NCI-H187 (cell line): Measurements from ENCODE around the gene SFXN5.
"Not testable (repeated sequence)": the region's sequence is repeated elsewhere in the genome, so short reads cannot be mapped to it uniquely, and the experiment has no call there.

ENCODE experiments used
- DNase-seq, 2 experiments: peaks; one replicate each; lab custom pipeline; 2025; lab: John Stamatoyannopoulos, UW

SFXN5 gene

GRCh38 chr2:72921088-72921851 is 150.2 kb downstream of the SFXN5 start:
- DNase-seq, result no peak

- no peak for DNase-seq
These were observed 151.0 kb downstream of the SFXN5 start for GRCh38 chr2:72920318-72921087.

GRCh38 chr2:72919414-72920317 is 151.8 kb downstream of the SFXN5 start:
- DNase-seq, result no peak

DNA sequence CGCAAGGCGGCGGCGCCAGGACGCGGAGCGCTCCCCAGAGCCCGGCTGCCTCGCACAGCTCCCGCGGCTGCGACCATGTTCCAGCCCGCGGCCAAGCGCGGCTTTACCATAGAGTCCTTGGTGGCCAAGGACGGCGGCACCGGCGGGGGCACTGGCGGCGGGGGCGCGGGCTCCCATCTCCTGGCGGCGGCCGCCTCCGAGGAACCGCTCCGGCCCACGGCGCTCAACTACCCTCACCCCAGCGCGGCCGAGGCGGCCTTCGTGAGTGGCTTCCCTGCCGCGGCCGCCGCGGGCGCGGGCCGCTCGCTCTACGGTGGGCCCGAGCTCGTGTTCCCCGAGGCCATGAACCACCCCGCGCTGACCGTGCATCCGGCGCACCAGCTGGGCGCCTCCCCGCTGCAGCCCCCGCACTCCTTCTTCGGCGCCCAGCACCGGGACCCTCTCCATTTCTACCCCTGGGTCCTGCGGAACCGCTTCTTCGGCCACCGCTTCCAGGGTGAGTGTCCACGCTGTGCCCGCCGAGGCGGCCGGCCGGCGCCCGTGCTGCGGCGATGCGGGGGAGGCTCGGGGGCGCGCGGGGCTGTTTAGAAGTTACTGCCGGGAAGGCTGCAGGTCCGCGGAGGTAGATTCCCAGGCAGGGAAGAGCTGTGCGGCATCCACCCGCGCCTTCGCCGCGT is 153.5 kb downstream of the SFXN5 start:
- DNase-seq, result no peak

GRCh38 chr2:72917138-72917876 is 154.2 kb downstream of the SFXN5 start, which contains the start of gene EMX1:
Gene EMX1 (plus strand): TSS chr2:72917519. CDS start chr2:72917853, 334 bp downstream.
- DNase-seq, result peak; percentile 29 to 71

DNA sequence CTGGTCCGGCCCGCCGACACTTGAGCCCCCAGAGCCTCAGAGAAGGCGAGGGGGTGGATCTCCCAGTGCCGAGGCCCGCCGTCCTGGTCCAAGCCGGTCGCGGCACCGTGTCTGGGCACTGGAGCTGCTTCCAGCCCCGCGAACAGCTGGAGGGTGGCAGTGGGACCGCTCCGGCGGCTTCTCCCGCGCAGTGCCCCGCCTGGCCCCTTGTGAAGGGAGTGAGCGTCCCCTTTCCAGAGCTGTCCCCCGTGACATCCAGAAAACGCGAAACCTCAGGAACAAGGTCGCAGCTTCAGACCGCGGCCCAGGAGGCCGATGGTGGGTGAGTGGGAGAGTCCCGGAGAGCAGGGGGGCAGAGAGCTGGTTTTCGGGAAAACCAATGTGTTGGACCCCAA is 154.8 kb downstream of the SFXN5 start:
- DNase-seq, result no peak

DNA sequence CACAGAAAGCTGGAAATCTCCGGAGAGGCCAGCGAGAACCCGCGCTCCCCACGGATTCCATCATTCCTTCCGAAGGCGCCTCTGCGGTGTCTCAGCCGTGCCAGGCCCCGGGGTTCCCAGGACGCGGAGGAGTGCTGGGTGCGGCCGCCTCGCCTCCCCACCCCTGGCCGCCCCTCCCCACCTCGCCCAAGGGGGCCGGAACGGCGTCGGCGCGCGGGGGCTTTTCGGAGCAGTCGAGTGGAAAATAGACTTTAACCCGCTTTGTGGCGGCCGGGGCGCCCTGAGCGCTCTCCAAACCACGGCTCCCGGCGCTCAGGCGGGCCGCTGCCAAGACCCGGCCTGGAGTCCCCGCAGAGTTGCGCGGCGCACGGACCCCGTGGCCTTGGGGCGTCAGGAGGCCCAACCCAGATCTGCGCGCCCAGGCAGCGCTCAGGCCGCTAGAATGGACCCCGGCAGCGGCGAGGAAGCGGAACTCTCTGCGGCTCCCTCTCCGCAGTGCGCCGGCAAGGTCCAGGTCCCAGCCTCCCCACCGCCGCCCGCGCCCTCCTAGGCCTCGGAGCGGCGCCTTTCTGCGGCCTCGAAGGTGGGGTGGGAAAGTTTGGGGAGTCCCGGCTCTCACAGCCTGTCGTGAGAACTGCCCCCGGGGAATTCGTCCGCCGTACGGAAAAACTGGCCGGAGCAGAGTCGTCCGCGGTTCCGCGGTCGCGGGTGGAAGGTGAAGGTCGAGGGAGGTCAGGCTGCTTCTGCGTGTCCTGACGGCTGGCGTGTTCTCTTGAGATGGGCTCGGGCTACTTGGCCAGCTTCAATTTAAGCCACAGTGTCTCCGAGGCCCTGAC is 155.4 kb downstream of the SFXN5 start:
- peak; percentile 11 to 27 for DNase-seq

GRCh38 chr2:72915320-72915906 is 156.1 kb downstream of the SFXN5 start:
- no peak for DNase-seq

- DNase-seq, result no peak
These were observed 156.8 kb downstream of the SFXN5 start for GRCh38 chr2:72914589-72915319.

DNA sequence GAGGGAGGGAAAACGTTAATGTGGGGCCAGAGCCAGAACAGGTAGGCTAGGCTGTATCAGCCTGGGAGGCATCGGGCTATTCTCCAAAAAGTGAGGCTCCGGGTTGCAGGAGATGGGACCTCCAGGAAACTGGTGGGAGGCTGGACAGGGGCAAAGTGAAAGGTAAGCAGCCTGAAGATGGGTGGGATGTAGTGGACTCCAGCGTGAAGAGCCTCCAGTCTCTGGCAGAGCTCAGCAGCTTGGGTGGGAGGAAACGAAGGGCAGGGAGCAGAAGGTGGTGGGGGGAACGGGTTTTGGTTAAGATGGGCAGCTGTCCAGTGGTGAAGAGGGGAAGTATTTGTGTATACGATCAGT is 157.3 kb downstream of the SFXN5 start:
- no peak for DNase-seq

DNA sequence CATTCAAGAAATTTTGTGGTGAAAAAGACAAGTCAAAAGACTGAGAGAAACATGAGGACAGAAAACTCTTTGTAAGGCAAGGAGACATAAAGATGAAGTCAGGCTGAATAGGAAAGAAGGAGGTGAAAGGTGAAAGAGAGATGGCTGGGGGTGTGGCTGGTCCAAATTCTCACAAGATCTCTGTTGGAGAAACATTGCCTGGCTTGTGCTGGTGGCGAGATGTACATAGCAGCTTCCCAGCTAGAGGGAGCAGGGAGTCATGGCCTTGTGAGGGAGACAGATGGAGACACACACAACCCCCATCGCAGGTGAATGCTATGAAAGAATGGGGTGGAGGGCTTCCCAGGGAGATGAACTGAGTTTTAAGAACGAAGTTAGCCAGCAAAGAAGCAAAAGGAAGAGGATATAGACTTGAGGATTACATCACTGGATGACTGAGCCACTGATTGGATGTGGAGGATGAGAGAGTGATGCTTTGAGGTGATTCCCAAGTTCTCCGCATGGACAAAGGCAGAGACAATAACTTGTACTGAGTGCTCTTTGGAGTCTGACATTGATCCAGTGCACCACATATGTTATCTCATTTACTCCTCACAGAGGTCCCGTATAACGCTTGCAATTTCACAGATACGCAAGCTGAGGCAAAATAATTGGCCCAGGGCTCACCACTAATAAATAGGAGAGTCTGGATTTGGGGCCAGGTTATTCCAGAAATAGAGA is 157.9 kb downstream of the SFXN5 start:
- no peak for DNase-seq

DNA sequence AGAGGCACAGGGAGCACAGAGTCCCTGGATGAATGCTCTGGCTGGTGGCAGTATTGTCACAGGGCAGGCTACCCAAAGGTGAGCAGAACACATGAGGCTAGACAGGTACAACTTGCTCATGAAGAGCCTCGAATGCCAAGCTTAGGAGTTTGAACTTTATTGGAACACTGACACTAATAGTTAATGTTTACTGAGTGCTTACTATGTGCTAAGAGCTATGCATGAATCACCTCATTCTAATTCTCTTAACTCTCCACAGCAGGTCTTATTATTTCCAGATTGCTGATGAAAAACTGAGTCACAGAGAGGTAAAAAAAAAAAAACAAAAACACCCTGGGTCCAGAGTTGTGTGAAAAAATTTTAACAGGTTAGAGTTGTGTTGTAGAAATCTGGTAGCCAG is 160.3 kb downstream of the SFXN5 start:
- no peak for DNase-seq

DNA sequence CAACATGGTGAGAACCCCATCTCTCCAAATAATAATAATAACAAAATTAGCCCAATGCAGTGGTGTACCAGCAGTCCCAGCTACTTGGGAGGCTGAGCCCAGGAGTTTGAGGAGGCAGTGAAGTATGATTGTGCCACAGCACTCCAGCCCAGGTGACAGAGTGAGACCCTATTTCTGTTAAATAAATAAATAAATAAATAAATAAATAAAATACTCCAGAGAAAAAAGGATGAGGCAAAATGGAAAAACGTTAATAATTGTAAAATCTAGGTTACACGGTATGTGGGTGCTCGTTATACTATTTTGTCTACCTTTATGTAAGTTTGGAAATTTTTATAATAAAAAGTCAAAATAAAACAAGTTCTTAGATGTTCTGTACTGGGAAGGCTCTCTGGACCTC is 162.8 kb downstream of the SFXN5 start:
- no peak for DNase-seq

- not testable (repeated sequence) for DNase-seq
These were observed 164.1 kb downstream of the SFXN5 start for GRCh38 chr2:72907369-72907768.

- no peak for DNase-seq
These were observed 170.1 kb downstream of the SFXN5 start for GRCh38 chr2:72901426-72901825.

GRCh38 chr2:72900191-72900825 is 171.2 kb downstream of the SFXN5 start:
- DNase-seq, result no peak

- DNase-seq, result no peak
These were observed 173.0 kb downstream of the SFXN5 start for GRCh38 chr2:72898585-72898906.
